HG02885 (cell line): ENCODE results near the gene HERPUD2.
"Not testable (repeated sequence)": the region's sequence is repeated elsewhere in the genome, so short reads cannot be mapped to it uniquely, and the experiment has no call there.

Experiments used
- ATAC-seq: cut with Tn5 transposase; IDR thresholded peaks from one replicate; pipeline ENCODE4 v1.9.1; 2021; ENCODE audit warnings: mild to moderate bottlenecking; ENCODE audit not compliant: unreplicated experiment, poor library complexity

The HERPUD2 gene

DNA sequence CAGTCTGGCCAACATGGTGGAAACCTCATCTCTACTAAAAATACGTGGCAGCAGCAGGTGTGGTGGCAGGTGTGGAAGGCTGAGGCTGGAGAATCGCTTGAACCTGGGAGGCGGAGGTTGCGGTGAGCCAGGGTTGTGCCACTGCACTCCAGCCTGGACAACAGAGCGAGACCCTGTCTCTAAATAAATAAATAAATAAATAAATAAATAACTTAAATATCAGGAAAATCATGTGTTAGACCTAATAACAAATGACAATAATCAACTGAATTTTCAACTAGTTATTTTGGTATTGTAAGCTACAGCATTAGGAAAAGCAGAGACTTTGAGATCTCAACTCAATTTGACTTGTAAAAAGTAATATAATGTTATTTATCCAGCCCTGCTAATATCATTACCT lies 9.2 kb downstream of the HERPUD2 start:
- no peak for ATAC-seq

- ATAC-seq: peak; percentile 51
Measured at GRCh38 chr7:35681231-35682029, 13.5 kb downstream of the HERPUD2 start.

DNA sequence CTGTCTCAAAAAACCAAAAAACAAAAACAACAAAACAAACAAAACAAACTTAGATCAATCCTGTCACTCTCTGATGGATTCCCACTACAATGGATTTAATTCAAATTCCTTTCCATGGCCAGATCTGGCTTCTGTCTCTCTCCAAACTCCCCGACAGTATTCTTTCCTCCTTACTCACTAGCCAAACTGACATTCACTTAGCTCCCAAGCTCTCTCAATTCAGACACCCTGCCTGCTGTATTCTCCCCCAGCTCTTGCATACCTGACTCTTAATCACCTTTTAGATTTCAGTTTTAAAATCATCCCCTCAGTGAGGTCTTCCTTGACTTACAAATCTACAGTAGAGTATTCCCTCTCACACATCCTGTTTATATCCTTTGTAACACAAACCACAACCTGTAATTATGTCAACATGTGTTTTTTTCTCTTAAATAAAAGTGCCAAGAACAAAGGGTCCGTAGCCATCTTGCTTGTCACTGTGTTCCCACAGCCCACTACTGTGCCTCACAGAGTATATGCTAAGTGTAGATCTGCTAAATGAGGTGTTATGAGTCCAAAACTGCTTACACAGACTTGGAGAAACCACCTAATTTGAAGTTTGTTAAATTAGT lies 14.4 kb downstream of the HERPUD2 start:
- ATAC-seq: no peak

DNA sequence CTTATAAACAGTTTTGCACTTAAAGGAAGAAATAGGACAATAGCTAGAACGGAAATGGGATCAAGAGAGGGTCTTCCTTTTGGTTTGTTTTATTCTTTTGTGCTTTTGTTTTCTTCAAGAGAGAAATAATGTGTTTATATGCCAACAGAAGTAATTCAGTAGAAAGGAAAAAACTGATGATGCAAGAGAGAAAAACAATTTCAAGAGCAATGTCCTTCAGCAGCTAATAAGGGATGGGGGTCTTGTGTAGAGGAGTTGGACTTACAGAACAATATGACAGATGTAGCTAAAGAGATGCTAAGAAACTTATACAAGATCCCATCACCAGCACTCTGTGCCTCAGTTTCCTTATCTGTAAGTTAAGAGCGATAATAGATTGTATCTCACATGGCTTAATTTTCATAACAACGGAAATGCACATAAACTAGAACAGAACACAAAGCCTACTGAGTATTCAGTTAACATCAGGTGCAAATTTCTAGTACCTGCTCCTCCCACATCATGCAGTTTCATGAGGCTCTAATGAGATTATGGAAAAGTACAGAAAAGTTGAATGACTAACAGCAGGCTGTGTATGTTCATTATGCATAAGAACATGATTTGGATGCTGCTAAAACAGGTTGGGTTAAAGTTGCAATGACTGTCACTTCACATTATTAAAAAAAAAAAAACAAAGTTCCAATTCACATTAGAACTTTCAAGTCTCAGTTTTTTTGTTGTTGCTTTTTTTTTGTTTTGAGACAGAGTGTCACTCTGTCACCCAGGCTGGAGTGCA lies 17.2 kb downstream of the HERPUD2 start:
- ATAC-seq: no peak

GRCh38 chr7:35676211-35676610 lies 18.7 kb downstream of the HERPUD2 start:
- ATAC-seq: no peak

DNA sequence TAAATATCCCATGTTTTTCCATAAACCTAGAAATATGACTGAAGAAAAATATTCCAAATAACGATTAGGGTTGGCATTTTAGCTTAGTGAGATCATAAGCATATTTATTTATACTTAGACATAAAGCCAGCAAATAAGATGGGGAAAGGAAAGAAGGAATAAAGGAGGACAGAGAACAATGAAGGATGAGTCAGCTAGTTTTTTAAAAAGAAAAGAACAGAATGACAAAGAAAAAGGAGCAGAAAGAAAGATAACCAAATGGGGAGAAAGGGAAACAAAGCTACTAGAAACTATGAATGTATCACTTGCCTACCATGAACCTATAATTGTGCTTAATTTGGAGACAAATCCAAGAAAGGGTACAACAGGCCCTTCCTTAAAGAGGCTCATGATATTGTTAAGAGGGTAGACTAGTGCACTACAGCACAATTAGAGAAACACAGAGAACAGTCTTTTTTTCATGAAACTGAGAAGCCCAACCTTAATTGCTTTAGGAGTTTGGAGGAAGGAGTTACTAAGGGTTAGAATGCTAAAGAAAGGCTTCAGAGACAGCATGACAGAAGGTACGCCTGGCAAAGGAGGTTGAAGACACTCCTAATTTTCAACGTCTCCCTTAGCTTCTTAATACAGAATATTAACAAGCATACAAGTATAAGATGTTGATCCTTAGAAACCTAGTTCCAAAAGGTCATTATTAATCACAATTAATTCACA lies 23.9 kb downstream of the HERPUD2 start:
- ATAC-seq: no peak

- ATAC-seq: not testable (repeated sequence)
Measured at GRCh38 chr7:35660411-35660810, 34.5 kb downstream of the HERPUD2 start.

DNA sequence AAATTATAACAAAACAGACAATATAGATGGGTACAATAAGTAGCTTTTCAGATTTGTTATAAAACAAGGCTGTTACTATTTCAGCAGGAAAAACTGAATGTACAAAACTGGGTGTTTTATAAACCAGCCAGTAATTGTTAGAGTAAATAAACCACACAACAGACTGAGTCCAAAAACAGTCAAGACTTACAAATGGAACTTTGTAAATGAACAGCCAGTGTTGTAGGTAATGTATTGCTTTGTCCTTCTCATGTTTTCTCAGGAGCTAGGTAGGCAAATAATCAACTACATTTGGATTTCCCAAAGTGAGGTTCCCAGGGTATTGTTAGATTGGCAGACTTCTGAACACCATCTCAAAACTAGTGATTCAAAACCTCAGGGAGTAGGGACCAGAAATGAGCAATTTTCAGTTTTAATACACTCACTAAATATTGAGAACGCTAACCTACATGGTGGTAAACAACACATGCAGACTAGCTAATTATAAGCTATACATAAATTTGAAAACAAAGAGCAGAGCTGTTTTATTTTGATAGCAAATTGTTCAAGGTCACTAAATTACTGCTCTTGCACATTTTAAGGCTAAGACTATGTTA lies 36.2 kb downstream of the HERPUD2 start:
- ATAC-seq: no peak

DNA sequence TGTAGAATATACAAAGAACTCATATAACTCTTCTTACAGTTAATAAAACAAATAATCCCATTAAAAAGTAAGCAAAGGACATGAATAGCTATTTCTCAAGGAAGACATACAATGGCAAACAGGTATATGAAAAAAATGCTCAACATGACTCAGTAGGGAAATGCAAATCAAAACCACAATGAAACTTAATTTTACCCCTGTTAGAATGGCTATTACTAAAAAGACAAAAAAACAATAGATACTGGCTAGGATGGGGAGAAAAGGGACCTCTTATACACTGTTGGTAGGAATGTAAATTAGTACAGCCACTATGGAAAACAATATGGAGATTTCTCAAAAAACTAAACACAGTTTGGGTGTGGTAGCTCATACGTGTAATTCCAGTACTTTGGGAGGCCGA lies 37.8 kb downstream of the HERPUD2 start:
- ATAC-seq: peak; percentile 68

DNA sequence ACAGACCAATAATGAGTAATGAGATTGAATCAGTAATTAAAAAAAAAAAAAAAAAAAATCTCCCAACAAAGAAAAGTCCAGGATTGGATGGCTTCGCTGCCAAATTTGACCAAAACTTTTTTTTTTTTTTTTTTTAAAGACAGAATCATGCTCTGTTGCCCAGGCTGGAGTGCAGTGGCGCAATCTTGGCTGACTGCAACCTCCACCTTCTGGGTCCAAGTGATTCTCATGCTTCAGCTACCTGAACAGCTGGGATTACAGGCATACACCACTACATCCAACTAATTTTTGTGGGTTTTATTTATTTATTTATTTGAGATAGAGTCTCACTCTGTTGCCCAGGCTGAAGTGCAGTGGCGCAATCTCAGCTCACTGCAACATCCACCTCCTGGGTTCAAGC lies 40.4 kb downstream of the HERPUD2 start:
- not testable (repeated sequence) for ATAC-seq

GRCh38 chr7:35652124-35652523 lies 42.8 kb downstream of the HERPUD2 start:
- no peak for ATAC-seq

DNA sequence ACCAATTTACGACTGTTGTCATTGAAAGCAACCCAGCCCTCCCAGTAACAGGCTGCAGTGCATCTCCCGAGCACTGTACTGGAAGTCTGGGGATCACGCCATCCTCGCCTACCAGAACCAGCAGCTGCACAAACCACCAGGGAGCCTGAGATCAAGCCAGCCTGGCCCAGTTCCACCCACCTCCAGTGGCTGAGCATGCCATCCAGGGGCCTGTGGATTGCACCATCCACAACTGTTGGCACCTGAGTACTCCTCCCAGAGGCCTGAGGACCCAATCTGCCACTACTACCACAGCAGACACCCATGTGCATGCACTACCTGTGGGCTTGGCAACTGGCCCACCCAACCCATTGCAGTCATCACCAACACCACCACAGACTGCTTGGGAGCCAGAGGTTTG lies 44.2 kb downstream of the HERPUD2 start:
- no peak for ATAC-seq

DNA sequence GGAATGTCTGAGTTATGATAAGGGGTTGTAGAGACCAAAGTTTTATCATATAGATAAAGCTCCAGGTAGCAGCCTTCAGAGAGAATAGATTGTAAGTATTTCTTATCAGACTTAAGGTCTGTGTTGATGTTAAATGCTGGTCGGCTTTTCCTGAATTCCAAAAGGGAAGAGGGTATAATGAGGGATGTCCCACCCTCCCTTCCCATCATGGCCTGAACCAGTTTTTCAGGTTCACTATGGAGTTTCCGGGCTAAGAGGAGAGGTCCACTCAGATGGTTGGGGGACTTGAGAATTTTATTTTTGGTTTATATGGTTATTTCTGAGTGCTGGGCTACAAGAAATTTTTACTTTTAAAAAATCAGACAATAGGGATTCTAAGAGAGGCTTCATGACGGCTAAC lies 45.2 kb downstream of the HERPUD2 start:
- ATAC-seq: no peak

DNA sequence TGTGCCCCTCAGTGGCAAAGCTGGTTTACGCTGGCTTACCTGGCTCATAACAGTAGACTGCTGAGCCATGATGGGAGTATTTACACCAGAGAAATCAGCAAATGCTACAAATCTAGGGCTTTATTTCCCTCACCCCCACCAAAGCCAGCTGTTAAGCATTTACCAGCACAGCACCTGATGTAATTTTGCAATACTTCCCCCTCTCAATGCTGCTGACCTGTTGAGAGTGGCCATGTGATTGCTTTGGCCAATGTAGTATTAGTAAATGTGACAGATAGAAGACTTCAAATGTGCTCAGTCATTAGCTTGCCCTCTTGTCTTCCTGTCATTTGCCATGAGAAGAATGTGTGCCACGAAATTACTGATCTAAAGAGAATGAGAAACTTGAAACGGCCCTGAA lies 46.6 kb downstream of the HERPUD2 start:
- ATAC-seq: no peak

- ATAC-seq: peak; percentile 37
Measured at GRCh38 chr7:35647171-35647574, 47.8 kb downstream of the HERPUD2 start.

DNA sequence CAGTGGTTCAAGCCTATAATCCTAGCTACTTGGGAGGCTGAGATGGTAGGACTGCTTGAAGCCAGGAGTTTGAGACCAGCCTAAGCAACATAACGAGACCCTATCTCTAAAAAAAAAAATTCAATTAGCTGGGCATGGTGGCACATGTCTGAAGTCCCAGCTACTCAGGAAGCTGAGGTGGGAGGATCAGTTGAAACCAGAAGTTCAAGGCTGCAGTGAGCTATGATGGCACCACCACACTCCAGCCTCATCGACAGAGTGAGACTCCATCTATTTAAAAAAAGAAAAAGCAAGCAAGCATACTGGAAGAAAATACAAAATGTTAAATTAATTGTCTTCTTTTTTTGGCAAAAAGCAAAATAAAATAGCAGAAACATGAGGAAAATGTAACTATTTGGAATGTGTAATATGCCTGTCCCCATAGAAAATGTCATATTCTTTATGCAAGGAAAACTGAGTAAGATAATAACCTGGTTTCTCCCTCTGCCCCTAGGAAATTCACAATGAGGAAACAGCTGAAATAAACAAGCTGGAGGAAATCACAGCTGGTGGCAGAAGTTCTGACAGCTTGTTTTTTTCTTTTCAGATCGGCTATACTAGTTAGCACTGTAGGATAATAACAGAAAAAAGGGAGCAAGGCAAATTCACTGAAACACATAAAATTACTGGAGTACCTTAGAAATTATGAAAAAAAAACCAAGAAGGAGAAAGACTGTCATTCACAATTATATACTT lies 48.5 kb downstream of the HERPUD2 start:
- ATAC-seq: no peak

- peak; percentile 79 for ATAC-seq
Measured at GRCh38 chr7:35645691-35646090, 49.2 kb downstream of the HERPUD2 start.

- no peak for ATAC-seq
Measured at GRCh38 chr7:35630024-35630972, 64.6 kb downstream of the HERPUD2 start.
